ENCODE data around the gene INAVA. TPM values are rescaled to one million over a fixed set of nuclear protein-coding genes. Genes with fewer than 3 reads are reported as not detected.

Gene INAVA
- total and polyA plus RNA-seq, 2 donors from 2014 or later = 22.1 to 48.8 TPM

GRCh38 chr1:200889571-200889970 lies 5.1 kb upstream of the INAVA start:
- Histone ChIP-seq H3K4me1 (ENCODE audit: control insufficient read depth in 2 of 3, insufficient read depth in 2 of 3, low read depth in 1 of 3, low read length in 3 of 3) (peaks cover 0 to 23% (median 18%) of the 10 kb centered on the region in 3 donors), H3K36me3 (ENCODE audit: control insufficient read depth in 2 of 3, insufficient read depth in 3 of 3, low read length in 3 of 3) (no peaks in the 10 kb centered on the region), H3K9ac (ENCODE audit: low read length in 3 of 3) (no peak overlapping the region), H3K27ac (ENCODE audit: low read depth in 2 of 2, low read length in 2 of 2) (no peak overlapping the region), H3K4me3 (ENCODE audit: low read length in 3 of 3) (no peak overlapping the region), H3K9me3 (ENCODE audit: control insufficient read depth in 2 of 3, insufficient read depth in 1 of 3, low read length in 3 of 3) (no peaks in the 10 kb centered on the region), H3K27me3 (ENCODE audit: control insufficient read depth, insufficient read depth, low read length) (no peaks in the 10 kb centered on the region)
- no peak for DNase-seq
- FAIRE-seq = no peak
- intact Hi-C loops (cut with DNase I) = no loop called here
- TF ChIP-seq CTCF (IDR thresholded peaks at IDR 0.05; ENCODE audit: borderline replicate concordance, extremely low read depth, insufficient read depth) = no peak

- no peak overlapping the region for H3K9ac ChIP-seq (ENCODE audit: low read length in 3 of 3)
- H3K4me3 ChIP-seq (ENCODE audit: low read length in 3 of 3) = no peak overlapping the region
- intact Hi-C loops (cut with DNase I) = no loop called here
- H3K27ac ChIP-seq (ENCODE audit: low read depth in 2 of 2, low read length in 2 of 2) = no peak overlapping the region
- H3K36me3 ChIP-seq (ENCODE audit: control insufficient read depth in 2 of 3, insufficient read depth in 3 of 3, low read length in 3 of 3) = no peaks in the 10 kb centered on the region
- no peaks in the 10 kb centered on the region for H3K27me3 ChIP-seq (ENCODE audit: control insufficient read depth, insufficient read depth, low read length)
- FAIRE-seq (no peak), DNase-seq (no peak)
- TF ChIP-seq CTCF (IDR thresholded peaks at IDR 0.05; ENCODE audit: borderline replicate concordance, extremely low read depth, insufficient read depth) = no peak
- no peaks in the 10 kb centered on the region for H3K9me3 ChIP-seq (ENCODE audit: control insufficient read depth in 2 of 3, insufficient read depth in 1 of 3, low read length in 3 of 3)
- peaks cover 0 to 23% (median 18%) of the 10 kb centered on the region in 3 donors for H3K4me1 ChIP-seq (ENCODE audit: control insufficient read depth in 2 of 3, insufficient read depth in 2 of 3, low read depth in 1 of 3, low read length in 3 of 3)
Measured at GRCh38 chr1:200890027-200890426, 4.7 kb upstream of the INAVA start.

- no peak for FAIRE-seq
- Histone ChIP-seq H3K27me3 (ENCODE audit: control insufficient read depth, insufficient read depth, low read length) (no peaks in the 10 kb centered on the region), H3K27ac (ENCODE audit: low read depth in 2 of 2, low read length in 2 of 2) (peak overlapping the region; percentile 77 to 83), H3K9me3 (ENCODE audit: control insufficient read depth in 2 of 3, insufficient read depth in 1 of 3, low read length in 3 of 3) (no peaks in the 10 kb centered on the region), H3K4me3 (ENCODE audit: low read length in 3 of 3) (peak overlapping the region; percentile 53 to 68 (median 66)), H3K36me3 (ENCODE audit: control insufficient read depth in 2 of 3, insufficient read depth in 3 of 3, low read length in 3 of 3) (no peaks in the 10 kb centered on the region), H3K4me1 (ENCODE audit: control insufficient read depth in 2 of 3, insufficient read depth in 2 of 3, low read depth in 1 of 3, low read length in 3 of 3) (peaks cover 0 to 23% (median 18%) of the 10 kb centered on the region in 3 donors), H3K9ac (ENCODE audit: low read length in 3 of 3) (peak overlapping the region; percentile 29 to 74 (median 44))
- TF ChIP-seq CTCF (IDR thresholded peaks at IDR 0.05; ENCODE audit: borderline replicate concordance, extremely low read depth, insufficient read depth) = peak; percentile 40
- peak in 4 of 5 donors; percentile 79 to 88 (median 86) for DNase-seq
- intact Hi-C loops (cut with DNase I) = no loop called here
Measured at GRCh38 chr1:200890818-200891773, 3.6 kb upstream of the INAVA start.

All from kidney (tissue), 14 donors.